ENCODE measurements around the gene YDJC. TPM values are rescaled to one million over a fixed set of nuclear protein-coding genes. Genes with fewer than 3 reads are reported as not detected.

The YDJC gene
- total RNA-seq, 4 donors from 2014 or later = 5.2 to 10.8 (median 6.3) TPM

- H3K27ac ChIP-seq = peak overlapping the region in 1 of 4 donors; percentile 41
- DNase-seq (no peak), ATAC-seq (no peak)
- H3K4me1 ChIP-seq = peaks cover 0 to 17% of the 10 kb centered on the region in 2 donors
- no peaks in the 10 kb centered on the region for H3K9me3 ChIP-seq
- H3K27me3 ChIP-seq = peaks cover 9 to 13% (median 11%) of the 10 kb centered on the region in 3 donors
- in situ Hi-C loops (cut with MboI; ENCODE audit: low sequenced_read_pairs in 4 of 4) = no loop called here
- intact Hi-C loops (cut with DNase I; ENCODE audit: low total_unique reads) = no loop called here
- peak overlapping the region; percentile 58 to 83 (median 66) for H3K4me3 ChIP-seq
- H3K36me3 ChIP-seq = no peaks in the 10 kb centered on the region
- TF ChIP-seq POLR2A (IDR thresholded peaks at IDR 0.05) (no peak), CTCF (IDR thresholded peaks at IDR 0.05 in 4 of 5, conservative IDR thresholded peaks at IDR 0.05 in 1 of 5) (no peak)
Observed at GRCh38 chr22:21652547-21653545, 23.0 kb upstream of the YDJC start.

GRCh38 chr22:21652010-21652546 is 22.3 kb upstream of the YDJC start:
- intact Hi-C loops (cut with DNase I; ENCODE audit: low total_unique reads) (no loop called here), in situ Hi-C loops (cut with MboI; ENCODE audit: low sequenced_read_pairs in 4 of 4) (no loop called here)
- ATAC-seq (peak; percentile 94 to 95), DNase-seq (peak; percentile 75 to 78)
- TF ChIP-seq POLR2A (IDR thresholded peaks at IDR 0.05) (no peak), CTCF (IDR thresholded peaks at IDR 0.05 in 4 of 5, conservative IDR thresholded peaks at IDR 0.05 in 1 of 5) (no peak)
- H3K27ac ChIP-seq = peak overlapping the region in 1 of 4 donors; percentile 41
- H3K36me3 ChIP-seq = no peaks in the 10 kb centered on the region
- H3K9me3 ChIP-seq = no peaks in the 10 kb centered on the region
- H3K27me3 ChIP-seq = peaks cover 4 to 7% (median 6%) of the 10 kb centered on the region in 3 donors
- H3K4me3 ChIP-seq = peak overlapping the region; percentile 58 to 83 (median 66)
- peaks cover 0 to 17% of the 10 kb centered on the region in 2 donors for H3K4me1 ChIP-seq

- Histone ChIP-seq H3K27me3 (peaks cover 0 to 1% (median 1%) of the 10 kb centered on the region in 3 donors), H3K4me1 (peaks cover 0 to 17% of the 10 kb centered on the region in 2 donors), H3K4me3 (peak overlapping the region; percentile 58 to 83 (median 66)), H3K27ac (peak overlapping the region in 1 of 4 donors; percentile 41), H3K9me3 (no peaks in the 10 kb centered on the region), H3K36me3 (no peaks in the 10 kb centered on the region)
- intact Hi-C loops (cut with DNase I; ENCODE audit: low total_unique reads) (no loop called here), in situ Hi-C loops (cut with MboI; ENCODE audit: low sequenced_read_pairs in 4 of 4) (no loop called here)
- DNase-seq = no peak
- TF ChIP-seq POLR2A (IDR thresholded peaks at IDR 0.05) (no peak), CTCF (IDR thresholded peaks at IDR 0.05 in 4 of 5, conservative IDR thresholded peaks at IDR 0.05 in 1 of 5) (no peak)
- no peak for ATAC-seq
Observed at GRCh38 chr22:21651521-21652009, 21.7 kb upstream of the YDJC start.

GRCh38 chr22:21650823-21651520 is 21.1 kb upstream of the YDJC start:
- DNase-seq (no peak), ATAC-seq (no peak)
- in situ Hi-C loops (cut with MboI; ENCODE audit: low sequenced_read_pairs in 4 of 4) = no loop called here
- intact Hi-C loops (cut with DNase I; ENCODE audit: low total_unique reads) = no loop called here
- TF ChIP-seq CTCF (IDR thresholded peaks at IDR 0.05 in 4 of 5, conservative IDR thresholded peaks at IDR 0.05 in 1 of 5) = no peak
- TF ChIP-seq POLR2A (IDR thresholded peaks at IDR 0.05) = no peak
- Histone ChIP-seq H3K27me3 (no peaks in the 10 kb centered on the region), H3K4me1 (peaks cover 0 to 17% of the 10 kb centered on the region in 2 donors), H3K27ac (no peak overlapping the region), H3K9me3 (no peaks in the 10 kb centered on the region), H3K36me3 (no peaks in the 10 kb centered on the region), H3K4me3 (peak overlapping the region; percentile 58 to 83 (median 66))

All from gastrocnemius medialis (tissue), 4 donors.